GM18867 (cell line): ENCODE results near the gene FIBIN.
"Not testable (repeated sequence)": the region's sequence is repeated elsewhere in the genome, so short reads cannot be mapped to it uniquely, and the experiment has no call there.

Source experiments
- ATAC-seq: cut with Tn5 transposase; IDR thresholded peaks from one replicate; pipeline ENCODE4 v1.9.1; 2021; ENCODE audit warnings: mild to moderate bottlenecking, moderate library complexity; ENCODE audit not compliant: unreplicated experiment

Gene FIBIN

GRCh38 chr11:26993965-26994457, at the start of gene FIBIN:
Gene FIBIN (plus strand): TSS chr11:26994112. CDS start chr11:26994527, 415 bp downstream.
- ATAC-seq: no peak

GRCh38 chr11:26944866-26945664, 48.8 kb upstream of the FIBIN start:
- no peak for ATAC-seq

- ATAC-seq: no peak
Observed at GRCh38 chr11:26946257-26946716, 47.6 kb upstream of the FIBIN start.

GRCh38 chr11:26947379-26947844, 46.5 kb upstream of the FIBIN start:
- no peak for ATAC-seq

- no peak for ATAC-seq
Observed at GRCh38 chr11:26947904-26948639, 45.8 kb upstream of the FIBIN start.

- ATAC-seq: no peak
Observed at GRCh38 chr11:26948881-26949280, 45.0 kb upstream of the FIBIN start.

GRCh38 chr11:26949846-26950245, 44.1 kb upstream of the FIBIN start:
- no peak for ATAC-seq

- no peak for ATAC-seq
Observed at GRCh38 chr11:26950260-26950719, 43.6 kb upstream of the FIBIN start.

- no peak for ATAC-seq
Observed at GRCh38 chr11:26951809-26952515, 42.0 kb upstream of the FIBIN start.

- no peak for ATAC-seq
Observed at GRCh38 chr11:26953770-26954392, 40.0 kb upstream of the FIBIN start.

- ATAC-seq: no peak
Observed at GRCh38 chr11:26958005-26958701, 35.8 kb upstream of the FIBIN start.

GRCh38 chr11:26958702-26959049, 35.2 kb upstream of the FIBIN start:
- ATAC-seq: no peak

- ATAC-seq: no peak
Observed at GRCh38 chr11:26960281-26960680, 33.6 kb upstream of the FIBIN start.

GRCh38 chr11:26963764-26964163, 30.1 kb upstream of the FIBIN start:
- ATAC-seq: no peak

- ATAC-seq: no peak
Observed at GRCh38 chr11:26964339-26964738, 29.6 kb upstream of the FIBIN start.

GRCh38 chr11:26964847-26965485, 28.9 kb upstream of the FIBIN start:
- not testable (repeated sequence) for ATAC-seq

- no peak for ATAC-seq
Observed at GRCh38 chr11:26971961-26972360, 22.0 kb upstream of the FIBIN start.

- no peak for ATAC-seq
Observed at GRCh38 chr11:26974069-26974783, 19.7 kb upstream of the FIBIN start.

- no peak for ATAC-seq
Observed at GRCh38 chr11:26974996-26975395, 18.9 kb upstream of the FIBIN start.
